ENCODE data around the gene CFDP1.
"Not testable (repeated sequence)": the region's sequence is repeated elsewhere in the genome, so short reads cannot be mapped to it uniquely, and the experiment has no call there.

Gene CFDP1

DNA sequence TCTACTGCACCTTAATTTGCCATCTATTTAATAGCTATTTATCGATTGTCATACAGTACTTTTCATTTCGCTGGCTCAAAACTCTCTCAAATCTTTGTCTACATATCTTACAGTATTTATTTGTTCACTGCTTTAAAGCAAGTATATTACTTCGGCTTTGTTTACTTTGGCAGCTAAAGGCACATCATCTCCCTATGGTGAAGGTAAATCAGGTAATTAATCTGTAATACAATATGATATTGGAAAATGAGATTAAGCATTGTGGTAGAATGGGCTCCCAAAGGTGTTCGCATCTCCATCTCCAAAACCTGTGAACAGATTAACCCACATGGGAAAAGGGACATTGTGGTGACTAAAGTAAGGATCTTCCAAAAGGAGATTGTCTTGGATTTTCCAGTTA, 24.7 kb upstream of the CFDP1 start:
- no peak for DNase-seq

DNA sequence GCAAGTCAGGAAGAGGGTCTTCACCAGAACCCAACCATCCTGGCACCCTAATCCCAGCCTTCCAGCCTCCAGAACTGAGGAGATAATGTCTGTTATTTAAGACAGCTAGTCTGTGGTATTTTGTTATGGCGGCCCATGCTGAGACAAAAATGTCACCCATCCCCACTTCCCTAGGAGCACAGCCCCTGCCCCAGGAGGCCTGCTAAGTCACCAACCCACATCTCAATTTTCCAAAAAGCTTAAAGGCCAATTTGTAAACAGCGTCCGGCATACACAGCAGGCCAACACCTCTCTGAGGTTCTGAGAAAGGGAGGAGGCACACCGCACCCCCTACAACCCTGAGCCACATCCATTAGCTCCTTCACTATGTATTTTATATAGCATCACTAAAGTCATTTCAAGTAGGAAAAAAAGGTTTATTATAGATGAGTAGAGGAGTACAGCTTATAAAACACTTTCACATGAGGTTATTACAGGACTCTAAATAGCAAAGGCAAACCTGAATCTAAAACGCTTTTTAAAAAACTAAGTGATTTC, 24.2 kb upstream of the CFDP1 start:
- DNase-seq, result no peak

DNA sequence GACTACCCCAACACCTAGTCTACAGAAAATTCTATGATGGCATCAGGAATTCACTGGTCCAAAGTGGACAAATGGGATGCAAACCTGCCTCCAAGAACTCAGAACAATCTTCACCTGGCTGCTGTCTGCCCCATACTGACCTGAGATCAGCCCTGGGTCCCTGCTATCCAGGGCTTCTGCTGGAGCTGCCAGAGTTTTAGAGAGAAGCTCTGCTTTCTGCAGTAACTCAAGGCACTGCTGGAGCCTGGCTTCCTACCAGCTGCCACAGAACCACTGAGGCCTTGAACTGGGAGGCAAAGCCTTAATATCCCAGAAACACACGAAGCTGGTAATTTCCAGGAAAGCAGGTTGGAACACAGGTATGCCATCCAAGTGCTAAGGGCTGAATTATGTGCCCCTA, 23.7 kb upstream of the CFDP1 start:
- no peak for DNase-seq

DNA sequence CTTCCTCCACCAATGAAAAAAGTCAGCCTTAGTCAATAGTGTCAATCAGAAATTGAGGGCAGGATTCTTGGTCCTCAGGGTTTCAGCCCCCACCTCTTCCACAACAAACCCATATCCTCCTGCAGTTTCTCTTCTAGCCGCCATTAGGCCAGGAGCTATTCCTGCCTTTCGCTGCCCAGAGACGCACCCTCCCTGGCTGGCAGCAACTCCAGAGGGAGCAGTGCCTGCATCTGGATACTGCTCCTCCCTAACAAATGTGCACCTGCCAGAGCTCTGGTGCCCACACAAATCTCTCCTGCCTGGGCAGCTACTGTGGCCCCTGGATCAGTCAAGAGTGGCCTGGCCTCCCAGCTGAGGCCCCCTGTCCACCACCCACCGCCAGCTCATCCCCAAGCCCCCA, 23.2 kb upstream of the CFDP1 start:
- DNase-seq, result not testable (repeated sequence)

DNA sequence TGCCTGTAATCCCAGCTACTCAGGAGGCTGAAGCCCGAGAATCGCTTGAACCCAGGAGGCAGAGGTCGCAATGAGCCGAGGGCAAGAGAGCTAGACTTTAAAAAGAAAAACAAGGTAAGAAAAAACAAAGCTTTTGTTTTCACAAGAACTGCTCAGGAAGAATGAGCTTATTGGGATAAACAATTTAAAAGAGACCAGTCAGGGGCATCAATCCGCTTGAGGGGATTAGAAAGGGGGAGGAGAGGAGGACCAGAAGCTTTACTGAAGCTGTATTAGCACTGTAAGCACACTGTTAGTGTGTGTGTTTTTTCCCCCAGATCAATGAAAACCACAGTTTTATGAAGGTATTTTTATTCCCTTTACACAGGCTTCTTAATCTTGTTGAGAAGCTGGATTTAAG, 22.4 kb upstream of the CFDP1 start:
- DNase-seq, result no peak

DNA sequence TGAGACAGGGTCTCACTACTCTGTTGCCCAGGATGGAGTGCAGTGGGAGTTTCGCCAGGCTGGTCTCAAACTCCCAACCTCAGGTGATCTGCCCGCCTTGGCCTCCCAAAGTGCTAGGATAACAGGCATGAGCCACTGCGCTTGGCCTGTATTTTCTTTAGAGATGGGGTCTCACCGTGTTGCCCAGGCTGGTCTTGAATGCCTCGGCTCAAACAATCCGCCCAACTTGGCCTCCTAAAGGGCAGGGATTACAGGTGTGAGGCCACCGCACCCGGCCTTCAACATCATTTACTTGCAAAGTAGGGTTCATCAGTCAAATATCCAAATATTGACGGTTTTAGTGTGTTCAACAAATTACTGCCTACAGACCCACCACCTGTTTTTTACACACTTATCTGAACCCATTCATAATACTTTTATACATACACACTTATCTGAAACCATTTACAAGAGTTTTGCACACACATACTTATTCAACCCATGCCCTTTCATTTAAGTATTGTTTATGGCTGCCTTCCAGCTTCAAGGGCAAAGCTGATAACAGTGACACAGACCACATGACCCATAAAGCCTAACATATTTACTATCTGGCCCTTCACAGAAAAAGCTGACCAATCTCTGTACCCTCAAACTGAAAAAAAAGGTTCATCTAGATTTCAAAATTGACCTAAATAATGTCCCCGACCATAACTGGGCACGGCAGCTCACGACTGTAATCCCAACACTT, 19.3 kb upstream of the CFDP1 start:
- DNase-seq, result no peak

DNA sequence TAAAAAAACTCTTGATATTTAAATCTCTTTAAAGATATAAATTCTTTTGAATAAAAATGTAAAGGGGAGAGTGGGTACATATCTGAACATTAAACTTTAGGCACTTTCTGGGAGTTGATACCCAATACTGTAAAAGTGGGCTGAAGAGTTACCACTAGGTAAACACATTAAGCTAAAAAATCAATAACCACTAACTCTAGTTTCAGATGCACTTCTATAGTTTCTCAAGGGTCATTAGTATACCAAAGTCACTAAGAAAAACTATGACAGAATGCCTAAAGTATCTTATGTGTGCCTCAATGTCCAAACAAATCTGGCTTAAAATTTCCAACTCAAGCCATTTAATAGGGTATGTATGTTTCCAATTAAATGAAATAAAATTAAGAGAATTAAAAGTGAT, 13.1 kb upstream of the CFDP1 start:
- no peak for DNase-seq

DNA sequence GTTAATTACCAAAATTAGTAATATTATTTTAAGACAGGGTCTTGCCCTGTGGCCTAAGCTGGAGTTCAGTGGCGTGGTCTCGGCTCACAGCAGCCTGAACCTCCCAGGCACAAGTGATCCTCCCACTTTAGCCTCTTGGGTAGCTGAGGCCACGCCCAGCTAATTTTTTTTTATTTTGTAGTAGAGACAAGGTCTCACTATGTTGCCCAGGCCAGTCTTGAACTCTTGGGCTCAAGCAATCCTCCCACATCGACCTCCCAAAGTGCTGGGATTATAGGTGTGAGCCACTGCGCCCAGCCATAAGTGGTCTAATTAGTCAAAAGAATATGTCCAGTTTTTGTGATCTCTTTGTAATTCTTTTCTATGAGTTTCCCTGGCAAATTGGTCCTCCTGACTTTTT, 12.0 kb upstream of the CFDP1 start:
- no peak for DNase-seq

DNA sequence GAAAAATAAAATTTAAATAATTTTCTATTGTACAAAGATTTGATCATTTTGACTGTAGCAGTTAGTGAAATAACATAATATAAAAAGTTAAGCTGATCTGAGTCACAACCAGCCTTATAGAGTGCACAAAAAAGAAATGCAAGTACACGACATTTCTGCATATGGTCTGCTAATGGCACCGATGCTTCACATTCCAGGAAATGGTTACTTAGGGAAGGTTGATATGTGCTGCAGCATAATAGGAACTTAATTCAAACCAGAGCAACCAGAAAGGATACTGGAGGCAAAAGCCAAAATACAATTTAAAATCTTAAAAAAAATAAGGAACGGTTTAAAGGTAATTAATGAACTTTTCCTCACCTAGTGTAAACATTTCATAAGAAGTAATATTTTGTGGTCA, 10.0 kb upstream of the CFDP1 start:
- DNase-seq, result no peak

DNA sequence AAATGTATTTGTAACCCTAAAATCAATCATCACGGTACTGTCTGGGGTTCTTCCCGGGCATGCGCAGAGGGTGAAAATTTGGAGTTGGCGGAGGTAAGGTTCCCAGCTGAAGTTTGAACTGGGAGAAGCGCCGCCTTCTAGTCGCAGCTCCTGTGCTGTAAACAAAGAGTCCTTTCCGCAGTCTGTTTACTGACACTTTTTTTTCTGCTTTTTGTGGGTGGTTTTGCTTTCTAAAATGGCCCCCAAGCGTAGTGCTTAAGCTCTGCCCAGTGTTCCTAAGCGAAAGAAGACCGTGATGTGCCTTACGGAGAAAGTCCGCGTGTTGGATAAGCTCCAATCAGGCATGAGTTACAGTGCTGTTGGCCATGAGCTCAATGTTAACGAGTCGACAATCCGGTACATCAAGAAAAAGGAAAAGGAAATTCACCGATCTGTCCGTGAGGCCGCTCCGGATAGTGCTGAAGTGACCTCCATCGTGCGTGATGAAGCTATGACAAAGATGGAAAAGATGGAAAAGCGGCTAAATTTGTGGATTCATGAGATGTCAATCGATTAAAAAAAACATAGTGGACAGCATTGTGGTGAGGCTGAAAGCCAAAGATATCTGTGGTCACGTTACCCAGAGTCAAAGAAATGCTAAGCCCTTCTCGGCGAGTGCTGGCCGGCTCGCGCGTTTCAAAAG, 570 bp upstream of the CFDP1 start:
- DNase-seq, result peak; percentile 65

DNA sequence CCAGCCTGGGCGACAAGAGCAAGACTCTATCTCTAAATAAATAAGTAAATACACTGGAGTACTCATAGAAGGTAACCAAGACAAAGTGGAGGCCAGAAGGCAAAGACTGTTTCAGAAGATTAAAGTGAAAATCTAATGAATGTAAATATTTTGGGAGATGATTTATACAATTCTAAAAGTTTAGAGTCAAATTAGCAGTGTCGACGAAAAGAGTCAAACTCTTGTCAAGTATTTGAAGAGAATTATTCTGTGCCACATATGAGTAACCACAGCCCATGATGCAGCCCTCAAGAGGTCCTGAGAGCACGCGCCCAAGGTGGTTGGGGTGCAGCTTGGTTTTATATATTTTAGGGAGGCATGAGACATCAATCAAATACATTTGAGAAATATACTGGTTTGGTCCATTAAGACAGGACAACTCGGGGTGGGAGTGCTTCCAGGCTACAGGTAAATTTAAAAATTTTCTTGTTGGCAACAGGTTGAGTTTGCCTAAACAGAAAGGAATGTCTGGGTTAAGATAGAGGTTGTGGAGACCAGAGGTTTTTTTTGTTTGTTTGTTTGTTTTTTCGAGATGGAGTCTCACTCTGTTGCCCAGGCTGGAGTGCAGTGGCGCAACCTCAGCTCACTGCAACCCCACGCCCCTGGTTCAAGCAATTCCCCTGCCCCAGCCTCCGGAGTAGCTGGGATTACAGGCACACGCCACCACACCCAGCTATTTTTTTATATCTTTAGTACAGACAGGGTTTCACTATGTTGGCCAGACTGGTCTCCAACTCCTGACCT, 3.5 kb downstream of the CFDP1 start:
- no peak for DNase-seq

DNA sequence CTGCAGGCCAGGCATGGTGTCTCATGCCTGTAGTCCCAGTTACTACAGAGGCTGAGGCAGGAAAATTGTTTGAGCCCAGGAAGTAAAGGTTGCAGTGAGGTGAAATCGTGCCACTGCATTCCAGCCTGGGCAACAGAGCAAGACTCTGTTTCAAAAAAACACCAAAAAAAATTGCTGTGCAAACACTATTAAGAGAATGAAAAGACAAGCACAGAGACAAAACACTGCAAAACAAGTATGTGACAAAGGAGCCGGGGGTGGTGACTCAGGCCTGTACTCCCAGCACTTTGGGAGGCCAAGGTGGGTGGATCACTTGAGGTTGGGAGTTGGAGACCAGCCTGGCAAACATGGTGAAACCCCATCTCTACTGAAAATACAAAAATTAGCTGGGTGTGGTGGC, 6.8 kb downstream of the CFDP1 start:
- not testable (repeated sequence) for DNase-seq

DNA sequence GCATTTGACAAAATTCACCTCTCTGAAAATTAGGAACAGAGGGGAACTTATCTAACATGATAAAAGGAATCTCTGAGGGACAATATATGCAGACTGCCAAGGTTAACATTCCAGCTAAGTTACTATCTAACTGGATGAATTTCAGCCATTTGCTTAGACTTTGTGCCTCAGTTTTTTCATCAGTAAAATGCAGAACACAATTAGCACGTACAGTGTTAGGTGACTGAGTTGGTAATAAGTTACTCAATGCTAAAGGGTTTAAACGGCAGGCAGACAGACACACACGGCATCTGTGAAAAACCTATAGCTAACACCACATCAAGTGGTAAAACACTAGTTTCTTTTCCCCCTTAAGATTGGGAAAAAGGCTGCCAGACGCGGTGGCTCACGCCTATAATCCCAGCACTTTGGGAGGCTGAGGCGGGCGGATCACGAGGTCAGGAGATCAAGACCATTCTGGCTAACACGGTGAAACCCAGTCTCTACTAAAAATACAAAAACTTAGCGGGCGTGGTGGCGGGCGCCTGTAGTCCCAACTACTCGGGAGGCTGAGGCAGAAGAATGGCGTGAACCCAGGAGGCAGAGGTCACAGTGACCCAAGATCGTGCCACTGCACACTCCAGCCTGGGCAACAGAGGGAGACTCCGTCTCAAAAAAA, 9.1 kb downstream of the CFDP1 start:
- DNase-seq, result not testable (repeated sequence)

DNA sequence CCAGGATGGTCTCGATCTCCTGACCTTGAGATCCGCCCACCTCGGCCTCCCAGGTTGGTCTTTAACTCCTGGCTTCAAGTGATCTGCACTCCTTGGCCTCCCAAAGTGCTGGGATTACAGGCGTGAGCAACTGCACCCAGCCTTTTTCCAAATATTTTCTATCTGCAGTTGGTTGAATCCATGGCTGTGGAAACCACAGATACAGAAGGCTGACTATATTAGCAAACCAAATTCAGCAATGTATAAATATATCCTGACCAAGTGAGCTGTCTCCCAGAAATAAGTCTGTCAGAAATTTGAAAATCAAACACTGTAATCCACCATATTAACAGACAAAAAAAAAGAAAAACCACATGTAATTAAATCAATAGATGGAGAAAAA, 9.6 kb downstream of the CFDP1 start:
- no peak for DNase-seq

DNA sequence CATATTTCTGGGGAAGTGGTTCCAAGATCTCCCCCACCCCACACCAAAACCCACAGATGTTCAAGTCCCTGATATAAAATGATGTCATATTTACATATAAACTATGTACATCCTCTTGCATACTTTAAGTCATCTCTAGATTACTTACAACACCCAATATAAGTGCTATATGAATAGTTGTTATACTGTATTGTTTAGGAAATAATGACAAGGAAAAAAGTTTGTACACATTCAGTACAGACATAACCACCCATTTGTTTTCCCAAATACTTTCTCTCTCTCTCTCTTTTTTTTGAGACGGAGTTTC, 11.5 kb downstream of the CFDP1 start:
- no peak for DNase-seq

DNA sequence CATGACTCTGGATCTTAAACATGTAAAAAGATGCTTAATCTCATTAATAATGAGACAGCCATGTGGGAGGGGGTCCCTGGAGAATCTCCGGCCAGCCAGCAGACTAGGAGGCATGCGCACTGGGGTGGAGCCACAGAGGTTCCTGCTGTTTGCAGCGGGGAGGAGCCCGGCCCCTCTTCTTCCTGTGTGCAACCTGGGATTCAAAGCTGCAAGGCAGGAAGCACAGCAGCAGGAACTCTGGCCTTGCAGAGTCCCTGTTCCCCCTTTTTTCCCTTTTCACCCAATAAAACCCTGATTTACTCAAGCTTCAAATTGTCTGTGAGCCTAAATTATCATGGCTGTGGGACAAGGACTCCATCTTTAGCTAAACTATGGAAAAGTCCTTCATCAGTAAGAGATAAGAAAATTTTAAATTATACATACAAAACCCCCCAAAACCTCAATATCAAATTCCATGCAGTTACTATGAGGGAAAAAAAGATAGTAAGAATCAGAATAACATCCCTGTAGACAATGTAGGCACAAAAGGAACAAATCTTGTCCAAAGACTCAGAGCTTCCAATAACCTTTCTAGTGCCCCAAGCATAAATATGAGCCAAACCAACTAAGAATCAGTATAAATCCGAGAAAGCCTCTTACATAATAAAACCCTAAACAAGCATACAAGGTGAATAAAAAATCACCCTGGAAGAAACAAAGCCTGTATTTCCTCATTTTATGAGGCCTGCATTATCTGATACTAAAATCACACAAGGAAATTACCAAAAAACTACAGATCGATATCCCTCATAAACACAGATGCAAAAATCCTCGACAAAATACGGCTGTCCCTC, 12.1 kb downstream of the CFDP1 start:
- no peak for DNase-seq

DNA sequence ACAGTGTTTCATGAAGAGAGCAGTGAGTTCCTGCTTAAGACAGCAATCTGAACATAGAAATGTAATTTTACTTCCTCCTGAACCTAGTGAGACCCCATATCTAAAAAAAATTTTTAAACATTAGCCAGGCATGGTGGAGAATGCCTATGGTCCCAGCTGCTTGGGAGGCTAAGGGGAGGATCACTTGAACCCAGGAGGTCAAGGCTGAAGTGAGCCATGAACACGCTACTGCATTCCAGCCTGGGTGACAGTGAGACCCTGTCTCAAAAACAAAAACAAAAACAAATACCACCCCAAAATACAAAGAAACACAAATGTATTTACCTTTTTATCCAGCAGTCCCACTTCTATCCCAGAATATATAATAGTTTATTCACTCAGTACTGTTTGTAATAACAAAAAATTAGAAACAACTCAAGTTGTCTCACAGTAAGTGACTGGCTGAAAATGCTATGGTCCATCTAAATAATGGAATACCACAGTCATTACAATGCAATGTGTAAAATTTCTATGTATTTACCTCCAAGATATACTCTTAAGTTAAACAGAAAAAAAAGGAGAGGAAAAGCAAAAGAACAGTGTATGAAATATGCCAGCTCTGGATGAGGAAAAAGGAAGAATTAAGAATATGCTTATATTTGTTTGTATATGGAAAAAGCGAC, 16.3 kb downstream of the CFDP1 start:
- DNase-seq, result no peak

DNA sequence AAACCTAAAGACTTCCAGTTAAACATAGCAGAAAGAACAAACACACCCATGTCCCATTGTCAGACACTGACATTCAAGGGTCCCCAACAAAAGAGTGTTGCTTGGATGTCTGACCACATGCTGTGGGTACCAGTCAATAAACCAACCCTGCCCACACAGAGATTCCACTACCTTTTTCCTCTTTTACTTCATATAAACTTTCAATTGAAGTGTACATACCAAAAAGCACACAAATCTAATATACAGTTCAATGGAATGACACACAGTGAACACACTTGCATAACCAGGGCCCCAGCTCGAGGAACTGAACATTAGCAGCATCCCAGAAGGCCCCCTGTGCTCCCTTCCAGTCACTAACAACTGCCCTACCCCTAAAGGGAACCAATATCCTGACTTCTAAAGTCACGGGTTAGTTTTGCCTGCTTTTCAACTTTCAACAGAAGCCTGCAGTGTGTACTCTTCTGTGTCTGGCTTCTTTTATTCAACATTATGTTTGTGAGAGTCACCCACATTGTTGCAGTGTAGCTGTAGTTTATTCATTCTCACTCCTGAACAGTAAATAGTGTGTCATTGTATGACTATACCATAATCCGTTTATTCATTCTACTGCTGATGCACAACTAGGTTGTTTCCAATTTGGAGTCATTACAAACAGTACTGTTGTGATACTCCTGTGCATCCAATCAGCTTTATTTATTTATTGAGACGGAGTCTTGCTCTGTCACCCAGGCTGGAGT, 18.0 kb downstream of the CFDP1 start:
- DNase-seq, result no peak

DNA sequence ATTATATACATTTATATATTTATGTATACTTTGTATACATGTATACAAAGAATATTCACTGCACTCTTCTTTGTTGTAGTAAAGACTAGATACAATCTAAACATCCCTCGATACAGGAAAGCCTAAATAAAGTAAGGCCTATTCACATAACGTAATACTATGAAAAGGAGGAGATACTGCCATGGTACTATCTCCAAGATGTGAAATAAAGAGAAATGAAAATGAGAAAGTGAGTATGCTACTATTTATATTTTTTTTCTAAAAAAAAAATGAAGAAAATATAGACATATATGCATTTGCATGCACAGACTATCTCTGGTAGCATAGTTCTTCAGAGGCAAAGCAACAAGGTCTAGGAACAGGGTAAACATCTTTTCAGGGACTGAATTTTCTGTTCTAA, 19.4 kb downstream of the CFDP1 start:
- no peak for DNase-seq

DNA sequence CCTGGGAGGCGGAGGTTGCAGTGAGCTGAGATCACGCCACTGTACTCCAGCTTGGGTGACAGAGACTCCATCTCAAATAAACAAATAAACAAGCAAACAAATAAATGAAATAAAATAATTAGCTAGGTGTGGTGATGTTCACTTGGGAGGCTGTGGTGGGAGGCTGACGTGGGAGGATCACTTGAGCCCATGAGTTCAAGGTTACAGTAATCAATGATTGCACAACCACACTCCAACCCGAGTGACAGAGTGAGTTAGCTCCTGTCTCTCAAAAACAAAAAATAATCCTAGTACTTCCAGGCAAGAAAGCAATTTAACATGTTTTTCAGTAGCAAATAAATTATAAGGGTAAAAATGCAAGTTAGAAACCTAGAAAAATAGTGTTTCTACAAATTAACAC, 26.4 kb downstream of the CFDP1 start:
- DNase-seq, result no peak

DNA sequence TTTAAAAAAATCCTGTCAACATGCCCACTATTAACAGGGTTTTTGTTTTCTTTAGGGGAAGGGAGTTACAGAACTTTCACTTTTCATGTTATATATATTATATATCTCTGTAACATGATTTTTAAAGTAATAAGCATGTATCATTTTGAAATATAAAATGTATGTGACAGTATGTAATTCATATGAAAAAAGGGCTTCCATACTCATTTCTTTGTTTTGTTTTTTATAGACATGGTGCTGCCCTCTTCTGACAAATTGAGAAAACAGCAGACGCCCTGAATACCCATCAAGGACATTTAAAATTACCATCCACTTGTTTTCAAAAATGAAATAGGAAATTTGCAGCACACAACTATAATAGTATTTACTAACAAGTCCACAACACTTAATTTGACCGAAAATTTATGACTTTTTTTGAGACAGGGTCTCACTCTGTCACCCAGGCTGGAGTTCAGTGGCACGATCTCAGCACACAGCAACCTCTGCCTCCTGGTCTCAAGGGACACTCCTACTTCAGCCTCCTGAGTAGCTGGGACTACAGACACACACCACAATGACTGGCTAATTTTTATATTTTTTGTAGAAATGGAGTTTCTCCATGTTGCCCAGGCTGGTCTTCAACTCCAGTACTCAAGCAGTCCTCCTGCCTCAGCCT, 30.4 kb downstream of the CFDP1 start:
- DNase-seq, result no peak

Data from T1000 (cell line).